OCI-LY7 (cell line): ENCODE measurements around the gene MYMX.

Experiments used
- CTCF ChIP-seq: fragments of 200-600 bp; sonication (generic); conservative IDR thresholded peaks from 2 replicates; pipeline ENCODE4 v1.5.1; 2014; ENCODE audit warnings: mild to moderate bottlenecking, antibody characterized with exemption, low read length, moderate library complexity, mixed read lengths
- EZH2phosphoT487 ChIP-seq: fragments of 200-600 bp; sonication (generic); IDR thresholded peaks from 2 replicates; pipeline ENCODE4 v1.6.1; 2018; ENCODE audit warnings: low read depth, borderline replicate concordance, mild to moderate bottlenecking, mixed run types, antibody characterized with exemption, low read length, moderate library complexity, mixed read lengths

- no peak for TF ChIP-seq CTCF
- no peak for TF ChIP-seq EZH2phosphoT487
These were observed 8.8 kb upstream of the MYMX start for GRCh38 chr6:44207966-44208365.
